Ovary (tissue), 9 donors: ENCODE data around the gene C1QTNF9. TPM values are rescaled to one million over a fixed set of nuclear protein-coding genes. Genes with fewer than 3 reads are reported as not detected.

Source experiments
- DNase-seq, 5 donors: peaks; one replicate each; pipeline ENCODE4 v3.0.0-alpha.2; 2019 to 2020
- H3K27ac ChIP-seq, 2 donors: fragments of 200-600 bp; one replicate each; pipeline versions ENCODE4 v1.5.1 to v1.8.0; 2019 to 2022
- H3K27me3 ChIP-seq: fragments of 200-600 bp; one replicate; pipeline ENCODE4 v1.8.0; 2022
- H3K36me3 ChIP-seq: fragments of 200-600 bp; sonication (generic); one replicate; pipeline ENCODE4 v1.5.1; 2019
- H3K4me1 ChIP-seq: one replicate; pipeline ENCODE4 v1.8.1; 2013; ENCODE audit warnings: mild to moderate bottlenecking, moderate library complexity; ENCODE audit not compliant: insufficient read depth
- H3K4me3 ChIP-seq: fragments of 200-600 bp; sonication (generic); one replicate; pipeline ENCODE4 v1.5.1; 2017
- H3K9me3 ChIP-seq, 2 donors: fragments of 200-600 bp in 1 of 2; sonication (generic) in 1 of 2; one replicate each; pipeline versions ENCODE4 v1.5.1 to v1.8.1; 2013 to 2019; ENCODE audit warnings: mild to moderate bottlenecking in 1 of 2, moderate library complexity in 1 of 2
- CTCF ChIP-seq, 3 donors: fragments of 450-650 bp in 2 of 3; fragments of 200-600 bp in 1 of 3; IDR thresholded peaks; one replicate each; pipeline versions ENCODE4 v1.5.1 to v1.8.0; 2016 to 2022; ENCODE audit warnings: antibody characterized with exemption in 3 of 3, mild to moderate bottlenecking in 1 of 3
- EP300 ChIP-seq: sonication (generic); formaldehyde crosslinking; IDR thresholded peaks from one replicate; pipeline ENCODE4 v1.6.1; 2017; ENCODE audit warnings: antibody characterized with exemption
- POLR2A ChIP-seq: fragments of 450-650 bp; IDR thresholded peaks from one replicate; pipeline ENCODE4 v1.6.1; 2017; ENCODE audit warnings: antibody characterized with exemption, mild to moderate bottlenecking, moderate library complexity
- WGBS, 3 donors: extraction: QIAGEN DNeasy Blood & Tissue Kit in 1 of 3; methylation state at CpG; one replicate each; pipeline versions ENCODE4 v1.1.5 to v1.1.7; 2013 to 2017; 5-methylcytosine and 5-hydroxymethylcytosine counted together
- intact Hi-C, 4 donors: fragments of 100-400 bp; cut with DNase I; formaldehyde crosslinking; loops; one replicate each; pipeline versions ENCODE4 v1.11.0 to v1.15.1; 2022 to 2023
- polyA plus RNA-seq, 2 donors: library from polyadenylated mRNA; stranded (reverse); fragments of 200-250 nt in 1 of 2; fragments of 350-450 nt in 1 of 2; fragmentation: Illumina TruSeq in 1 of 2; extraction: RNeasy Lipid Tissue Mini Kit (QIAGEN cat#74804) in 1 of 2; gene quantifications; one replicate each; pipeline ENCODE4 v1.2.3, GENCODE V29; 2013 to 2014
- total RNA-seq, 7 donors: library from RNA; depleted of rRNA in 2 of 7; stranded (reverse); fragments of >200 nt in 2 of 7; fragmentation: NEBNext Ultra II Directional in 3 of 7; extraction: Animal tissue kit (Norgen Biotek cat#: 25700) in 3 of 7; gene quantifications; one replicate each; pipeline versions ENCODE4 v1.1.0 to v1.2.4, GENCODE V29; 2016 to 2023
- donor health status: DM: no; HTN: no; CAD: no; lungs with moderate emphysema.
- donor health status: DM: no; HTN: no; CAD: no.
- donor health status: Bipolar disorder and iron deficiency.
- donor health status: DM: yes; HTN: yes; CAD: no.
- donor health status: DM: no; HTN: no; CAD: no.
- donor health status: DM: yes; HTN: yes; CAD: no.

C1QTNF9 gene
- total and polyA plus RNA-seq, 9 donors: 0.12 to 1.6 (median 0.25) TPM; not detected in 3

DNA sequence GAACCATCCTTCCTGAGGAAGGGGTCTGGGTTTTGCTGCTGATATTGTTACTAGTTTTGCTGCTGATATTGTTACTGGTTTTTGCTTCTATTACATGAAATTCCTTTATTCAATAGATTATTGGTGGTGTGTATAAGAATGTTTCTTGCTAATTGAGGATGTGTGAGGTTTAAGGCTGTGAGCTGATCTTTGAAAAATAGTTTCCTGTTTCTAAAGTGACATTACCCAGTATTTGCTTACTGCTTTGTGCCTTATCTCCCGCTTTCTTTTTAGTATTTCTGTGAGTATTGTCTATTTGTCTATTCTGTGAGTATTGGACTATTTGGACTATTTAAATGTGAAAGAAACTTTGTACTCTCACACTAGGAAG, 38.2 kb upstream of the C1QTNF9 start:
- TF ChIP-seq POLR2A (no peak), EP300 (no peak), CTCF (IDR thresholded peaks at IDR 0.05) (no peak)
- Histone ChIP-seq H3K4me1 (peaks cover 28% of the 10 kb centered on the region), H3K9me3 (no peaks in the 10 kb centered on the region), H3K27ac (peak overlapping the region; percentile 87 to 93), H3K27me3 (no peaks in the 10 kb centered on the region), H3K36me3 (no peaks in the 10 kb centered on the region), H3K4me3 (no peak overlapping the region)
- intact Hi-C loops: no loop called here
- 9 to 29% (median 17%) methylated on average over 1 of the region's 1 CpG for WGBS, 3 donors
- no peak for DNase-seq

- Histone ChIP-seq H3K9me3 (no peaks in the 10 kb centered on the region), H3K36me3 (no peaks in the 10 kb centered on the region), H3K4me1 (peaks cover 26% of the 10 kb centered on the region), H3K27ac (peak overlapping the region; percentile 87 to 93), H3K4me3 (peak overlapping the region; percentile 35), H3K27me3 (no peaks in the 10 kb centered on the region)
- no peak for TF ChIP-seq CTCF (IDR thresholded peaks at IDR 0.05)
- peak; percentile 45 for TF ChIP-seq POLR2A
- TF ChIP-seq EP300: no peak
- WGBS, 3 donors: 1 to 3% (median 1%) methylated on average over 25 of the region's 25 CpGs
- peak; percentile 79 to 93 (median 91) for DNase-seq
- intact Hi-C loops: no loop called here
These were observed 37.6 kb upstream of the C1QTNF9 start for GRCh38 chr13:24271601-24272451.

DNA sequence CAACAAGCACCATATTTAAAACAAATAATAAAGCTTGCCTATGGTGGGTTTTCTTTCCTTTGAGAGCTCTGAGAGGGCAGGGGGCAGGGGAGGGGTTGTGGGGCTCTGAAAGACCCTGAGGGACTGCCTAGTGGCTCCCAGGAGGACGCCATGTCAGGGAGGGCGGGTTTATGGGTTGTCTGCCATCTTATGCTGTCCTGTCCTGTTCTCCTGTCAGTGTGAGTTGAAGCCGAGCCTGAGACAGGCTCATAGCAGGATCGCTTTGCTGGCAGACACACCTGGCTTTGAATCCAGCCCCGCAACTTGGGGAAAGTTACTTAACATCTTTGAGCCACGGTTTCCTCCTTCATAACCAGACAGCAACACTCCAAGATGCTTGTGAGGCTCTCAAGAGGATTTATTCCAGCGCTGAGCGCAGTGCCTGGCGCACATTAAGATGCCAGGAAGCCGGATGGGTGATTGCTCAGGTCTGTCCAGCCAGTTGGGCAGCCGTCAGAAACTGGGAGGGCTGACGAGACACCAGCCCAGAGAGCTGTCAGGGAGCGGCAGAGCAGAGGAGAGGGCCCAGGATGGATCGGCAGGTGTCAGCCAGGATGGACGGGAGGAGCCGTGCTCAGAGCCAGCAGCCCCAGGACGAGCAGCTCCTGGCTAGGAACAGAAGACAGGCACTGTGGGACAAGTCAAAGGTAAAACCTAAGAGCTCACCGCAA, 36.8 kb upstream of the C1QTNF9 start:
- no peak for TF ChIP-seq CTCF (IDR thresholded peaks at IDR 0.05)
- TF ChIP-seq POLR2A: no peak
- no peak for TF ChIP-seq EP300
- Histone ChIP-seq H3K4me3 (peak overlapping the region; percentile 35), H3K4me1 (peaks cover 26% of the 10 kb centered on the region), H3K27me3 (no peaks in the 10 kb centered on the region), H3K9me3 (no peaks in the 10 kb centered on the region), H3K27ac (peak overlapping the region; percentile 87 to 93), H3K36me3 (no peaks in the 10 kb centered on the region)
- DNase-seq: peak; percentile 44 to 66 (median 62)
- intact Hi-C loops: no loop called here
- 26 to 58% (median 34%) methylated on average over 18 of the region's 18 CpGs for WGBS, 3 donors

- Histone ChIP-seq H3K27me3 (no peaks in the 10 kb centered on the region), H3K4me1 (peaks cover 26% of the 10 kb centered on the region), H3K9me3 (no peaks in the 10 kb centered on the region), H3K27ac (peak overlapping the region; percentile 44 to 93), H3K36me3 (no peaks in the 10 kb centered on the region), H3K4me3 (no peak overlapping the region)
- DNase-seq: peak in 1 of 5 donors; percentile 15
- 53 to 65% (median 56%) methylated on average over 7 of the region's 7 CpGs for WGBS, 3 donors
- TF ChIP-seq EP300: no peak
- no peak for TF ChIP-seq POLR2A
- no peak for TF ChIP-seq CTCF (IDR thresholded peaks at IDR 0.05)
- intact Hi-C loops: no loop called here
These were observed 35.5 kb upstream of the C1QTNF9 start for GRCh38 chr13:24273926-24274325.
